ENCODE measurements around the gene SH3RF3. TPM values are rescaled to one million over a fixed set of nuclear protein-coding genes. Genes with fewer than 3 reads are reported as not detected.

The SH3RF3 gene
- polyA plus RNA-seq, 1 of the 3 experiments (the other 2 are of a cell fraction), result 1.9 TPM

GRCh38 chr2:109215866-109216265 lies 86.9 kb downstream of the SH3RF3 start:
- Histone ChIP-seq H2AFZ (ENCODE audit: low read depth) (no peak overlapping the region), H3K9ac (no peak overlapping the region), H3K79me2 (ENCODE audit: insufficient read depth) (peaks cover 20% of the 10 kb centered on the region; the same call in 1 of the 2 replicates), H3K4me3 (ENCODE audit: low read depth in 2 of 2, low read length in 1 of 2) (no peak overlapping the region), H3K27ac (ENCODE audit: low read depth in 2 of 2, low read length in 1 of 2) (no peak overlapping the region), H3F3A (replicated peaks; ENCODE audit: insufficient read depth) (no peaks in the 10 kb centered on the region), H3K36me3 (replicated peaks in 1 of 2; ENCODE audit: control insufficient read depth in 1 of 2, insufficient read depth in 2 of 2, low read length in 1 of 2) (no peaks in the 10 kb centered on the region), H3K4me2 (no peak overlapping the region), H3K27me3 (ENCODE audit: insufficient read depth) (no peaks in the 10 kb centered on the region), H3K9me3 (no peaks in the 10 kb centered on the region), H3K9me2 (no peaks in the 10 kb centered on the region), H3K4me1 (ENCODE audit: control insufficient read depth in 1 of 2, insufficient read depth in 2 of 2, low read depth in 1 of 2, low read length in 1 of 2) (peaks cover 4 to 5% of the 10 kb centered on the region in 2 experiments; a peak in 2 of 4 replicates), H4K20me1 (ENCODE audit: insufficient read depth) (peaks cover 47% of the 10 kb centered on the region)
- 89% methylated on average over 11 of the region's 11 CpGs for WGBS (ENCODE audit: low lambda C conversion rate)
- CTCF ChIA-PET, result interaction anchor here (1.3 to 1.4 kb wide), 3 partner anchors 13 to 294 kb away, joined by 3 to 4 read pairs (median 3); no protein-coding TSS in a partner anchor
- POLR2A ChIA-PET, result no interaction called here
- no peak for TF ChIP-seq GATA2 (CRISPR knock-in tag; IDR thresholded peaks at IDR 0.05)
- TF ChIP-seq ELF1 (IDR thresholded peaks at IDR 0.05), result no peak
- no peak for TF ChIP-seq RXRA (IDR thresholded peaks at IDR 0.05; ENCODE audit: borderline replicate concordance, low read depth)
- no peak for TF ChIP-seq FOXM1 (IDR thresholded peaks at IDR 0.05; ENCODE audit: low read depth)
- no peak for TF ChIP-seq MEF2A (IDR thresholded peaks at IDR 0.05; ENCODE audit: borderline replicate concordance, low read depth)
- no peak for TF ChIP-seq PBX3 (IDR thresholded peaks at IDR 0.05)
- TF ChIP-seq EP300 (IDR thresholded peaks at IDR 0.05; ENCODE audit: borderline replicate concordance in 1 of 2, low read depth in 1 of 2, low read length in 1 of 2), result no peak
- no peak for TF ChIP-seq FOXJ3 (CRISPR knock-in tag; IDR thresholded peaks at IDR 0.05)
- no peak for TF ChIP-seq CHD2 (IDR thresholded peaks at IDR 0.05; ENCODE audit: low read length, partially characterized antibody)
- no peak for TF ChIP-seq JUND (IDR thresholded peaks at IDR 0.05)
- no peak for TF ChIP-seq YY1 (IDR thresholded peaks at IDR 0.05; ENCODE audit: low read depth)
- TF ChIP-seq SIN3A (IDR thresholded peaks at IDR 0.05; ENCODE audit: borderline replicate concordance, low read depth, low read length), result no peak
- TF ChIP-seq ZBTB33 (IDR thresholded peaks at IDR 0.05; ENCODE audit: borderline replicate concordance, low read depth), result no peak
- TF ChIP-seq CTCF (IDR thresholded peaks at IDR 0.05), result no peak
- TF ChIP-seq USF1 (IDR thresholded peaks at IDR 0.05; ENCODE audit: borderline replicate concordance, low read depth), result no peak
- no peak for TF ChIP-seq NRF1 (IDR thresholded peaks at IDR 0.05; ENCODE audit: low read depth, low read length)
- TF ChIP-seq MXI1 (IDR thresholded peaks at IDR 0.05; ENCODE audit: low read depth, low read length), result no peak
- no peak for DNase-seq

Data from SK-N-SH (cell line).